Smooth muscle cell (in vitro differentiated cells): ENCODE results near the gene PLEKHF1. TPM values are rescaled to one million over a fixed set of nuclear protein-coding genes. Genes with fewer than 3 reads are reported as not detected.

Source experiments
- DNase-seq: peaks from one replicate; lab custom pipeline; 2025; ENCODE audit not compliant: unreplicated experiment; lab: John Stamatoyannopoulos, UW
- H2AFZ ChIP-seq: fragments of 200-600 bp; sonication (generic); 2 replicates; pipeline ENCODE4 v1.6.0; 2016; ENCODE audit warnings: antibody characterized with exemption, low read depth, mild to moderate bottlenecking
- H3F3A ChIP-seq: fragments of 200-600 bp; sonication (generic); 2 replicates; pipeline ENCODE4 v1.6.0; 2017; ENCODE audit warnings: antibody characterized with exemption, low read depth
- H3K27ac ChIP-seq: fragments of 200-600 bp; sonication (generic); 2 replicates; pipeline ENCODE4 v1.5.1; 2016; ENCODE audit warnings: low read depth, mild to moderate bottlenecking
- H3K27me3 ChIP-seq: fragments of 200-600 bp; sonication (generic); 2 replicates; pipeline ENCODE4 v1.6.1; 2016; ENCODE audit warnings: low read depth, mild to moderate bottlenecking
- H3K36me3 ChIP-seq: fragments of 200-600 bp; sonication (generic); 2 replicates; pipeline ENCODE4 v1.5.1; 2016; ENCODE audit warnings: low read depth
- H3K4me1 ChIP-seq: fragments of 200-600 bp; sonication (generic); 2 replicates; pipeline ENCODE4 v1.5.1; 2016; ENCODE audit warnings: low read depth
- H3K4me2 ChIP-seq: fragments of 200-600 bp; sonication (generic); 2 replicates; pipeline ENCODE4 v1.6.0; 2016; ENCODE audit warnings: mild to moderate bottlenecking
- H3K4me3 ChIP-seq: fragments of 200-600 bp; sonication (generic); 2 replicates; pipeline ENCODE4 v1.5.1; 2016; ENCODE audit warnings: mild to moderate bottlenecking
- H3K79me2 ChIP-seq: fragments of 200-600 bp; sonication (generic); 2 replicates; pipeline ENCODE4 v1.6.0; 2016; ENCODE audit warnings: low read depth, mild to moderate bottlenecking
- H3K9ac ChIP-seq: fragments of 200-600 bp; sonication (generic); 2 replicates; pipeline ENCODE4 v1.6.0; 2016; ENCODE audit warnings: low read depth
- H3K9me3 ChIP-seq: fragments of 200-600 bp; sonication (generic); replicated peaks from 2 replicates; pipeline ENCODE4 v1.5.1; 2016; ENCODE audit warnings: low read depth
- H4K20me1 ChIP-seq: fragments of 200-600 bp; sonication (generic); 2 replicates; pipeline ENCODE4 v1.6.0; 2016; ENCODE audit warnings: low read depth
- CTCF ChIP-seq: fragments of 200-600 bp; sonication (generic); IDR thresholded peaks from 2 replicates; pipeline ENCODE4 v1.5.1; 2017; ENCODE audit warnings: borderline replicate concordance, mild to moderate bottlenecking, antibody characterized with exemption; ENCODE audit not compliant: insufficient read depth, poor library complexity, severe bottlenecking
- WGBS: methylation state at CpG from one replicate; pipeline ENCODE4 v1.1.7; 2016; ENCODE audit warnings: low lambda C conversion rate; 5-methylcytosine and 5-hydroxymethylcytosine counted together
- polyA plus RNA-seq: library from polyadenylated mRNA; unstranded; fragments of >200 nt; fragmentation: Nextera tagmentation; extraction: Ambion mirVana; gene quantifications from 2 replicates; pipeline ENCODE4 v1.2.1, GENCODE V29; 2016
- total RNA-seq: library from RNA; depleted of rRNA; stranded (reverse); fragments of >200 nt; gene quantifications from 2 replicates; pipeline ENCODE4 v1.2.3, GENCODE V29; 2014

Gene PLEKHF1
- total and polyA plus RNA-seq, 2 experiments from 2014 or later: 2.2 to 4.0 TPM

GRCh38 chr19:29675650-29676186 lies 10.5 kb downstream of the PLEKHF1 start:
- WGBS: 89% methylated on average over 13 of the region's 13 CpGs

GRCh38 chr19:29676586-29676985 lies 11.3 kb downstream of the PLEKHF1 start:
- H3K9ac ChIP-seq: no peak overlapping the region
- no peak overlapping the region for H2AFZ ChIP-seq
- no peaks in the 10 kb centered on the region for H3K4me1 ChIP-seq
- no peak overlapping the region for H3K4me3 ChIP-seq
- no peaks in the 10 kb centered on the region for H3K36me3 ChIP-seq
- no peak for TF ChIP-seq CTCF
- no peak overlapping the region for H3K27ac ChIP-seq
- H3K9me3 ChIP-seq: no peaks in the 10 kb centered on the region
- no peaks in the 10 kb centered on the region for H3K27me3 ChIP-seq
- H3K4me2 ChIP-seq: no peak overlapping the region
- H3F3A ChIP-seq: no peaks in the 10 kb centered on the region
- H4K20me1 ChIP-seq: peaks cover 11% of the 10 kb centered on the region
- 90% methylated on average over 8 of the region's 8 CpGs for WGBS
- H3K79me2 ChIP-seq: no peaks in the 10 kb centered on the region
- DNase-seq: no peak

More at GRCh38 chr19:29675650-29676186, 10.5 kb downstream of the PLEKHF1 start:
- no peaks in the 10 kb centered on the region for H3K27me3 ChIP-seq
- DNase-seq: no peak
- no peak overlapping the region for H3K27ac ChIP-seq
- no peaks in the 10 kb centered on the region for H3K4me1 ChIP-seq
- H3K9ac ChIP-seq: no peak overlapping the region
- H2AFZ ChIP-seq: no peak overlapping the region
- peaks cover 17% of the 10 kb centered on the region for H4K20me1 ChIP-seq
- no peaks in the 10 kb centered on the region for H3K36me3 ChIP-seq
- H3K4me3 ChIP-seq: no peak overlapping the region
- no peak overlapping the region for H3K4me2 ChIP-seq
- TF ChIP-seq CTCF: no peak
- H3K79me2 ChIP-seq: no peaks in the 10 kb centered on the region
- H3F3A ChIP-seq: no peaks in the 10 kb centered on the region
- no peaks in the 10 kb centered on the region for H3K9me3 ChIP-seq

GRCh38 chr19:29677001-29677817 lies 11.9 kb downstream of the PLEKHF1 start:
- Histone ChIP-seq H3K27ac (no peak overlapping the region), H2AFZ (no peak overlapping the region), H3K27me3 (no peaks in the 10 kb centered on the region), H3K9me3 (no peaks in the 10 kb centered on the region), H3F3A (no peaks in the 10 kb centered on the region), H3K79me2 (no peaks in the 10 kb centered on the region), H3K4me2 (no peak overlapping the region), H3K9ac (no peak overlapping the region), H3K4me1 (no peaks in the 10 kb centered on the region), H3K36me3 (no peaks in the 10 kb centered on the region), H4K20me1 (peaks cover 6% of the 10 kb centered on the region), H3K4me3 (no peak overlapping the region)
- DNase-seq: no peak
- 93% methylated on average over 23 of the region's 23 CpGs for WGBS
- no peak for TF ChIP-seq CTCF
